Measurements from ENCODE around the gene COQ4.
"Not testable (repeated sequence)": the region's sequence is repeated elsewhere in the genome, so short reads cannot be mapped to it uniquely, and the experiment has no call there.

COQ4 gene

DNA sequence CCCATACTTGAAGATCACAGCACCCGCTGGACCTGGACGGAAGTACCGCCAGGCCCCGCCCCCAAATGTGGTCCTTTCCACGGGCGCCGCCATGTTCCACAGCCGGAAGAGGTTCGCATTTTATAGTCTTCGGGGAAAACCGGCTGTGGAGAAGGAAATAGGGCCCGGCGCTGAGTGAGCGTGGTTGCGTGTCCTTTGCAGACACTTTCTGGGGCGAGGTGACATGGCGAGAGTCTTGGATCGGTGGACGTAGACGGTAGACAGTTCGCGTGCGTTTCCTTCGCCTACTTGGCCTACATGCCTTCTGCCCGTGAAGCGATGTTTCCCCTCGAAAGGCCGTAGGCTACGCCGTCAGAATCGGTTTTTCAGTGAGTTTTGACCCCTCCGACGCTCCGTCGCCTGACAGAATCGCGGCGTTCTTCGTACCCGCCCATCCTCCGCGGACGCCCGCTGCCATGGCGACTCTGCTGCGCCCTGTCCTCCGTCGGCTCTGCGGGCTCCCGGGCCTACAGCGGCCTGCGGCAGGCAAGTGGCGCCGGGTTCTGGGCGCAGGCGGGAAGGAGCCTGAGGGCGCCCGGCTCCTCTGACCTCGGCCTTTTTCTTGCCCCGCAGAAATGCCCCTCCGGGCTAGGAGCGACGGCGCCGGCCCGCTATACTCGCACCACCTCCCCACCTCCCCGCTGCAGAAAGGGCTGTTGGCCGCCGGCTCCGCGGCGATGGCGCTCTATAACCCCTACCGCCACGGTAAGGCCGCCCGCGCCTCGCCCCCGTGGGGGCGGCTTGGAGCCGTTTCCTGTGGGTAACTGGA is at the start of gene COQ4, which contains the start of gene TRUB2:
Gene COQ4 (plus strand): TSS at position 436 of the 808 bp plus-strand sequence. CDS start 20 bp downstream, at position 456.
Gene TRUB2 (minus strand): TSS at position 44 of the 808 bp plus-strand sequence. CDS start 39 bp downstream, at position 5.
- peak; percentile 96 for DNase-seq (ENCODE audit: low spot score)

DNA sequence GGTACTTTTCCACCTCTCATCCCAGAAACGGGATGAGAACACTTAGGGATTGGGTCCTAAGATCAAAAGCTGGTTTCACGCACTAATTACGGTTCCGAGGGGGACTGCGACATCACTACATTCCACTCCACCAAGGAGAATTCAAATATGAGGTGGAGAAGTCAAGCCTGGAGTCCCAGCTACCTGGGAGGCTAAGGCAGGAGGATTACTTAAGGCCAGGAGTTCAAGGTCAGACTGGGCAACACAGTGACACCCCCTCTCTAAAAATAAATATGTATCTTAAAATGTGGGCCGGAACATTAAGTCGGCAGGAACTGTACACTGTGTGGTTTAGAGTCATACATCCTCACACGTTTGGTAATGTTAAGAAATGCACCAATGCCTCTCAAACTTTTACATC is 48.4 kb upstream of the COQ4 start:
- DNase-seq (ENCODE audit: low spot score), result no peak

GRCh38 chr9:128275198-128276007 is 47.2 kb upstream of the COQ4 start, which contains the start of gene GOLGA2:
TSS of gene GOLGA2 (minus strand) at chr9:128276007. CDS start at chr9:128275976, 31 bp downstream.
- DNase-seq (ENCODE audit: low spot score), result peak; percentile 83

DNA sequence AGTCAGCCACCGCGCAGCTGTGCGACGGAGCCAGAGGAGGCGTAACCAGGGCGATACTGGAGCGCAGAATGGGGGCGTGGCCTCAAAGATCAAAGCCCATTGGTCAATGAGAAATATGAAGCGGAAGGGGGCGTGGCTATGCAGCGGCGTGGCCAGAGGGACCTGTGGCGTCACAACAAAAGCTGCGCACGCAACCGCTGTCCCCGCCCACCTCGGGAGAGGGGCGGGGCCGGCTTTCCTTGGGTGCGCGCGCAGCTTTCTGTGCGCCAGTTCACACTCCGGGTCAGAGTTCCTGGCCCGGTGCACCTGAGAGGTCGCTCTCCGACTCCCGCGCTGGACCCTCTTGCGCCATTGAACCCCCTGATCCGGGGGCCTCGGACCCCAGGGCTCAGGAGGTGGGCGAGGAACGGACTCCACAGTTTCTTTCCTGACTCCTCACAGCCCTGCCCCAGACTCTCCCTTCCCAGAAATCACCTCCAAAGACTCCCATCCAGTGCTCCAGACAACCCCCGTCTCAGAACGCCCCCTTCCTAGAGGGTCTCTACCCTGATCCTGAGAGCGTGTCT is 46.5 kb upstream of the COQ4 start, which contains the start of gene SWI5:
Gene SWI5 (plus strand): TSS at position 269 of the 566 bp plus-strand sequence.
- DNase-seq (ENCODE audit: low spot score), result peak; percentile 99

GRCh38 chr9:128276574-128277270 is 45.9 kb upstream of the COQ4 start:
- peak; percentile 65 for DNase-seq (ENCODE audit: low spot score)

- not testable (repeated sequence) for DNase-seq (ENCODE audit: low spot score)
Observed at GRCh38 chr9:128279088-128280073, 43.3 kb upstream of the COQ4 start.

DNA sequence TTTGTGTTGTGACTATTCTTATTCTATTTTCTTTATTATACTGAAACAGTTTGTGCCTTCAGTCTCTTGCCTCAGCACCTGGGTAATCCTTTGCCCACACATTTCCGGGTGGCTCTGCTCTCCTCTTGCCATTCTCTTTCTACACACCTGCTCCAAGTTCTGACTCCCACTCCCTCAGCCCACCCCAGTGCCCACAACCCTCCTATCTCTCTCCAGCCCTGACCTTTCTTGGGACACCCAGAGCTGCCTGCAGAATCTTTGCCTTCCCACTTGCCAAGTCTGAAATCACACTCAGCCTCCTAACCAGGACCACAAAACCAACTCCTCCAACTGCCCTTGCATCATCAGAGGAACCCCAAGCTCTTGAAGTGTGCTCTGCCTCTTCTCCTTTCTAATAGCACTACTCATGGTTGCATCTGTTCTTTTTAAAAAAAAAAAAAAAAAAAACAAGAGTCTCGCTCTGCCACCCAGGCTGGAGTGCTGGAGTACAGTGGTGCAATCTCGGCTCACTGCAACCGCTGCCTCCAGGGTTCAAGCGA is 42.5 kb upstream of the COQ4 start:
- DNase-seq (ENCODE audit: low spot score), result no peak

DNA sequence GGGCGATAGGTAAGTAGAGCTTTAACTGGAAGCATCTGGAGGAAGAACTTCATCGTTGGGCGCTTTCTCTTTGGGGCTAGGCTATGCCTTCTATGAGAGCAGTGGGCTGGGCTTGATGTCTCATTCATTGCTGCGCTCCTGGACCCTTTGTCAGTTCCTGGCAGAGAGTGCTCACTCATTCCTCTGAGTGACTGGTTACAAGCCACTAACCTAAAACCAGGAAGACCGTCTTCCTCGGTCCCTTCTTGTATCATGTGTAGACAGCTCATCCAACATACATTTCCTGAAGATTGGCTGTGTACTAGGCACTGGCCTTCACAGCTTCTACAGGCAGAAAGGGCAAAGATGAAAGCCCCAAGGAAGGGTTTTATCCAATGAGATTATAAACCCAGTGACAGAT is 40.1 kb upstream of the COQ4 start:
- peak; percentile 43 for DNase-seq (ENCODE audit: low spot score)

GRCh38 chr9:128285033-128285784 is 37.4 kb upstream of the COQ4 start:
- no peak for DNase-seq (ENCODE audit: low spot score)

GRCh38 chr9:128286440-128286839 is 36.2 kb upstream of the COQ4 start:
- DNase-seq (ENCODE audit: low spot score), result peak; percentile 44

- no peak for DNase-seq (ENCODE audit: low spot score)
Observed at GRCh38 chr9:128288273-128289004, 34.2 kb upstream of the COQ4 start.

DNA sequence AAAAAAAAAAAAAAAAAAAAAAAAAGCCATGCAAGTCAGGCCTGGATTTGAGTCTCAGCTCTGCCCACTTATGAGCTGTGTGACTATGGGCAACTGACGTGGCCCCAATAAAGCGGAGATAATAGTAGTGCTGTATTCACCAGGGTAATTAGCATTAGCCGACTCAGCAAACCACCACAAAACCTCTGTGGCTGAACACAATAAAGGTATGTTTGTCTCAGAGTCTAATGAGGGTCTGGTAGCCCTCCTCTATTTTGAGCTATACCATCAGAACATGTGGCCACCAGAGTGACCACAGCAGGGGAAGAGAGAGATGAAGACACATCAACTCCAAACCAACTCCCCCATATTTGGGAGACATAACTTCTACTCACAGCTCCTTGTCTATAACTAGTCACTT is 30.6 kb upstream of the COQ4 start:
- DNase-seq (ENCODE audit: low spot score), result no peak

DNA sequence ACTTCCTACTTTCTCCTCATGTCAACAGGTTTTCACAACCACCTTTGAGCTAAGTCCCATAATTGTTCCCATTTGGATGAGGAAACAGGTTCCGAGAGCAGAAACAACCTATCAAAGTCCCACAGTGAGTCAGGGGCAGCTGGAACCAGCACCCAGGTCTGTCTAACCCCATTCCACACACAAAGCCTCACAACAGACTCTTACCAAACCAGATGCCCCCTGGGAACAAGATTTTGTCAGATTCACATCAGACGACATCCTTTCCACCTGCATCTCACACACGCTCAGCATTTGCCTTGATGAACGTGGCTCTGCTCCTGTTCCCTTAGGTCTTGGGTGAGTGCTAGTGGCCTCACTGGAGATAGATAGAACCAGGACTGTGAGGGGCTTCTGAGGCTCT is 29.5 kb upstream of the COQ4 start:
- DNase-seq (ENCODE audit: low spot score), result no peak

- DNase-seq (ENCODE audit: low spot score), result no peak
Observed at GRCh38 chr9:128294142-128294541, 28.5 kb upstream of the COQ4 start.

DNA sequence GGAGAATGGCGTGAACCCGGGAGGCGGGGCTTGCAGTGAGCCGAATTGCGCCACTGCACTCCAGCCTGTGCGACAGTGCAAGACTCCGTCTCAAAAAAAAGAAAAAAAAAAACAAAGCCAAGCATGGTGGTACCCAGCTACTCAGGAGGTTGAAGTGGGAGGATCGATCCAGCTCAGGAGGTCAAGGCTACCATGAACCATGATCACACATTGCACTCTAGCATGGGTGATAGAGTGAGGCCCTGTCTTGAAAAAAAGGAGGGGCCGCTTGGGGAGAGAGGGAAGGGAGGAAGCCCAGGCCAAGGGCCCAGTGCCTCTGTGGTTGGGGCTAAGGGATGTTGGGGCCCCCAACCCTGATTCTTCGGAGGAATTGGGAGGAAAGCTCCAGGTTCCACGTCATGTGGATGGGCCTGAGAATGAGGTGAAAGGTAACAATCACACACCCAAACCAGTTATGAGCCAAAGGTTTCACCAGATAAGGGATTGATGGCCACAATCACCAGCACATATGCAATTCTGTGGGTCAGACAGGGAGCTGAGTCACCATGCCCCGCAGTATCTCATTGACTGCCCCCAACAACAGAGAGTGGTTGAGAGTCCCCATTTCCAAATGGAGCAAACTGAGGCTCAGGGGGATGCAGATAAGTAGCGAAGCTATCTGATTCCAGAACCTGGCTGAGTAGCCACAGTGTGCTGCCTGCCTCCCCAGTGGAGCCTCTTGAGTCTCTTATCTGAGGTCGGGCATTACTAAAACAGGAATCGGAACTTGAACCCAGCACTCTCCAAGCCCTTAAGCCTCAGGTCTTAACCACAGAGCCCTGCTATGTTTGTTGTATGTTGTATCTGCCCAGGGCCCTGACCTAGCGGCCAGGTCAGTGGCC is 26.1 kb upstream of the COQ4 start:
- peak; percentile 5 for DNase-seq (ENCODE audit: low spot score)

DNA sequence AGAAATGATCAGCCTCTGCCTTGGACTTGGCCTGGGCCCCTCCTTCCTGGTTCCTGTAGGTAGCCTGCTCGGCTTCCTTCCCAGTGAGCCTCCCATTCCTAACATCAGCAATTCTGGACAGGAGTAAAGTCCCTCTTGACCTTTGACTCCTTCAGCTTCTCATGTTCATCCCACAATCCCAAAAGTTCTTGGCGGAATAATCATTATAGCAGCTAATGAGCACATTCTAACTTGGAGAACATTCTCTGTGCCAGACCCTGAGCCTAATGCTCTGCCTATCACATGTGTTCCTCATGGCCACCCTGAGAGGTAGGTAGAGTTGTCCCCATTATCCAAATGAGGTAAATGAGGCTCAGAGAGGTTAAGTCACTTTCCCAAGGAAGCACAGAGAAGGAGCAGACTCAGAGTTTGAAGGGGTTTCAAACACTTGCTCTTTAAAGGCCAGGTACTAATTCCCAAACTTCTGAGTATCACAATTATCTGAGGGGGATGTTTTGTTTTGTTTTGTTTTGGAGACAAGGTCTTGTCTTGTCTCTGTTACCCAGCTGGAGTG is 25.3 kb upstream of the COQ4 start:
- peak; percentile 5 for DNase-seq (ENCODE audit: low spot score)

Data from AG20443 (cell line).